Uterus (tissue), 2 donors: Measurements from ENCODE around the gene SLC48A1.

Experiments
- CTCF ChIP-seq, 4 experiments: fragments of 200-600 bp in 2 of 4; fragments of 450-650 bp in 2 of 4; sonication (generic) in 2 of 4; IDR thresholded peaks; one replicate each; pipeline ENCODE4 v1.5.1; 2016 to 2019; ENCODE audit warnings: antibody characterized with exemption in 4 of 4, mild to moderate bottlenecking in 2 of 4, moderate library complexity in 1 of 4
- POLR2A ChIP-seq, 2 donors: fragments of 450-650 bp; IDR thresholded peaks; one replicate each; pipeline ENCODE4 v1.6.1; 2016; ENCODE audit warnings: antibody characterized with exemption in 2 of 2, mild to moderate bottlenecking in 1 of 2, moderate library complexity in 1 of 2

- TF ChIP-seq POLR2A (IDR thresholded peaks at IDR 0.05) (no peak), CTCF (IDR thresholded peaks at IDR 0.05) (no peak)
These were observed 43.8 kb upstream of the SLC48A1 start for GRCh38 chr12:47729233-47729632.
